ENCODE results near the gene DIO1.
A peak's percentile ranks its signal among the peaks of the same experiment; 100 is the strongest.

Gene DIO1

GRCh38 chr1:53888681-53889080 lies 5.3 kb upstream of the DIO1 start:
- TF ChIP-seq CTCF (IDR thresholded peaks at IDR 0.05; ENCODE audit: insufficient read depth, low read depth, low read length, missing control alignments) = no peak
- peak overlapping the region; percentile 99 for H3K4me3 ChIP-seq (ENCODE audit: low read depth, low read length)
- peak; percentile 17 for DNase-seq (ENCODE audit: low read depth)

GRCh38 chr1:53889304-53890298 lies 4.4 kb upstream of the DIO1 start, which contains the start of gene YIPF1:
Gene YIPF1, minus strand, starts transcription at chr1:53889797. Its CDS starts 860 bp downstream, at chr1:53888937.
- H3K4me3 ChIP-seq (ENCODE audit: low read depth, low read length) = peak within 1 kb of the TSS; percentile 99
- DNase-seq (ENCODE audit: low read depth) = peak; percentile 92
- no peak for TF ChIP-seq CTCF (IDR thresholded peaks at IDR 0.05; ENCODE audit: insufficient read depth, low read depth, low read length, missing control alignments)

GRCh38 chr1:53890522-53890941 lies 3.5 kb upstream of the DIO1 start:
- DNase-seq (ENCODE audit: low read depth) = peak; percentile 26
- H3K4me3 ChIP-seq (ENCODE audit: low read depth, low read length) = peak overlapping the region; percentile 99; the same call in 1 of the 2 replicates
- TF ChIP-seq CTCF (IDR thresholded peaks at IDR 0.05; ENCODE audit: insufficient read depth, low read depth, low read length, missing control alignments) = no peak

- DNase-seq (ENCODE audit: low read depth) = no peak
- no peak overlapping the region for H3K4me3 ChIP-seq (ENCODE audit: low read depth, low read length)
- no peak for TF ChIP-seq CTCF (IDR thresholded peaks at IDR 0.05; ENCODE audit: insufficient read depth, low read depth, low read length, missing control alignments)
These were observed 3.0 kb upstream of the DIO1 start for GRCh38 chr1:53891018-53891417.

- H3K4me3 ChIP-seq (ENCODE audit: low read depth, low read length) = no peak overlapping the region
- TF ChIP-seq CTCF (IDR thresholded peaks at IDR 0.05; ENCODE audit: insufficient read depth, low read depth, low read length, missing control alignments) = no peak
- no peak for DNase-seq (ENCODE audit: low read depth)
These were observed 2.3 kb upstream of the DIO1 start for GRCh38 chr1:53891678-53892077.

- TF ChIP-seq CTCF (IDR thresholded peaks at IDR 0.05; ENCODE audit: insufficient read depth, low read depth, low read length, missing control alignments) = no peak
- H3K4me3 ChIP-seq (ENCODE audit: low read depth, low read length) = no peak overlapping the region
- DNase-seq (ENCODE audit: low read depth) = no peak
These were observed 1.1 kb upstream of the DIO1 start for GRCh38 chr1:53892911-53893310.

Measured in GM12865 (cell line).